HepG2 (cell line): Measurements from ENCODE around the gene ALMS1. TPM values are rescaled to one million over a fixed set of nuclear protein-coding genes. Genes with fewer than 3 reads are reported as not detected.

Experiments used
- ATM ChIP-seq: fragments of 450-650 bp; IDR thresholded peaks from 2 replicates; pipeline ENCODE4 v1.7.1; 2017; ENCODE audit warnings: mild to moderate bottlenecking, borderline replicate concordance
- ELF1 ChIP-seq: sonication (generic); formaldehyde crosslinking; IDR thresholded peaks from 2 replicates; pipeline ENCODE4 v1.4.0; 2020; ENCODE audit warnings: missing genetic modification reagents
- FOXA1 ChIP-seq, 2 experiments: fragments of 450-650 bp in 1 of 2; sonication (generic) in 1 of 2; formaldehyde crosslinking in 1 of 2; IDR thresholded peaks; 2 replicates each; pipeline versions ENCODE4 v1.4.0 to v1.6.1; 2016 to 2020; ENCODE audit warnings: missing genetic modification reagents in 1 of 2
- JDP2 ChIP-seq: sonication (generic); formaldehyde crosslinking; IDR thresholded peaks from 2 replicates; pipeline ENCODE4 v1.8.1; 2022; ENCODE audit warnings: missing genetic modification reagents, borderline replicate concordance
- MAZ ChIP-seq, 2 experiments: sonication (generic) in 1 of 2; formaldehyde crosslinking in 1 of 2; IDR thresholded peaks; 2 replicates each; pipeline versions ENCODE4 v1.5.0 to v1.6.1; 2012 to 2020; ENCODE audit warnings: low read depth in 2 of 2, mild to moderate bottlenecking in 2 of 2, borderline replicate concordance in 1 of 2, improper control_type of control experiment in 1 of 2, low read length in 1 of 2, missing genetic modification reagents in 1 of 2, moderate library complexity in 1 of 2
- MEIS2 ChIP-seq: sonication (generic); formaldehyde crosslinking; IDR thresholded peaks from 2 replicates; pipeline ENCODE4 v1.9.0; 2021; ENCODE audit warnings: mild to moderate bottlenecking, missing genetic modification reagents
- PHF20 ChIP-seq: sonication (generic); formaldehyde crosslinking; IDR thresholded peaks from 2 replicates; pipeline ENCODE4 v1.5.0; 2020; ENCODE audit warnings: mild to moderate bottlenecking, missing genetic modification reagents
- PHF21A ChIP-seq: sonication (generic); formaldehyde crosslinking; IDR thresholded peaks from 2 replicates; pipeline ENCODE4 v1.5.0; 2020; ENCODE audit warnings: mild to moderate bottlenecking, missing genetic modification reagents
- POLR2AphosphoS2 ChIP-seq: IDR thresholded peaks from 2 replicates; pipeline ENCODE4 v1.6.1; 2011; ENCODE audit warnings: low read depth, low read length, improper control_type of control experiment
- SP140L ChIP-seq: sonication (generic); formaldehyde crosslinking; IDR thresholded peaks from 2 replicates; pipeline ENCODE4 v1.4.0; 2020; ENCODE audit warnings: missing genetic modification reagents, borderline replicate concordance
- SRSF9 ChIP-seq: fragments of 200-400 bp; formaldehyde crosslinking; IDR thresholded peaks from 2 replicates; pipeline ENCODE4 v1.6.1; 2018; ENCODE audit warnings: borderline replicate concordance, mild to moderate bottlenecking, low read depth, low read length; ENCODE audit not compliant: insufficient read depth, poor library complexity, severe bottlenecking
- ZNF556 ChIP-seq: sonication (generic); formaldehyde crosslinking; IDR thresholded peaks from 2 replicates; pipeline ENCODE4 v1.4.0; 2020; ENCODE audit warnings: mild to moderate bottlenecking, missing genetic modification reagents, borderline replicate concordance
- polyA plus RNA-seq, 8 experiments: library from polyadenylated mRNA; depleted of rRNA in 3 of 8; stranded (reverse) in 7 of 8; unstranded in 1 of 8; fragments of >200 nt; fragmentation: Illumina TruSeq in 4 of 8; extraction: Trizol in 4 of 8; gene quantifications; 2 replicates each; pipeline versions ENCODE4 v1.2.1 to v1.2.3, GENCODE V29; 2011 to 2016; ENCODE audit warnings: low read depth in 4 of 8, missing spikeins in 1 of 8, mixed read lengths in 1 of 8; ENCODE audit not compliant: insufficient read depth in 1 of 8
- total RNA-seq, 5 experiments: library from RNA; depleted of rRNA; stranded (reverse); fragments of >200 nt; fragmentation: Illumina TruSeq; extraction: Trizol; gene quantifications; 2 replicates each; pipeline ENCODE4 v1.2.3, GENCODE V29; 2016; ENCODE audit warnings: low read depth in 1 of 5
- TF ChIP-seq, protein P1 (sequence below): sonication (generic); formaldehyde crosslinking; IDR thresholded peaks from 2 replicates; pipeline ENCODE4 v1.4.0; 2020; ENCODE audit warnings: missing genetic modification reagents
- TF ChIP-seq, protein P2 (sequence below): sonication (generic); formaldehyde crosslinking; IDR thresholded peaks from 2 replicates; pipeline ENCODE4 v1.9.0; 2021; ENCODE audit warnings: mild to moderate bottlenecking, missing genetic modification reagents
- TF ChIP-seq, protein P3 (sequence below): sonication (generic); formaldehyde crosslinking; IDR thresholded peaks from 2 replicates; pipeline ENCODE4 v1.5.0; 2020; ENCODE audit warnings: mild to moderate bottlenecking, missing genetic modification reagents, borderline replicate concordance
- TF ChIP-seq, protein P4 (sequence below): sonication (generic); formaldehyde crosslinking; conservative IDR thresholded peaks from 2 replicates; pipeline ENCODE4 v1.4.0; 2020; ENCODE audit warnings: missing genetic modification reagents

The ALMS1 gene
- total and polyA plus RNA-seq, 2 of the 13 experiments (the other 11 are each of a cell fraction or from before 2014, with no cell fraction given): 12.9 to 21.2 TPM

DNA sequence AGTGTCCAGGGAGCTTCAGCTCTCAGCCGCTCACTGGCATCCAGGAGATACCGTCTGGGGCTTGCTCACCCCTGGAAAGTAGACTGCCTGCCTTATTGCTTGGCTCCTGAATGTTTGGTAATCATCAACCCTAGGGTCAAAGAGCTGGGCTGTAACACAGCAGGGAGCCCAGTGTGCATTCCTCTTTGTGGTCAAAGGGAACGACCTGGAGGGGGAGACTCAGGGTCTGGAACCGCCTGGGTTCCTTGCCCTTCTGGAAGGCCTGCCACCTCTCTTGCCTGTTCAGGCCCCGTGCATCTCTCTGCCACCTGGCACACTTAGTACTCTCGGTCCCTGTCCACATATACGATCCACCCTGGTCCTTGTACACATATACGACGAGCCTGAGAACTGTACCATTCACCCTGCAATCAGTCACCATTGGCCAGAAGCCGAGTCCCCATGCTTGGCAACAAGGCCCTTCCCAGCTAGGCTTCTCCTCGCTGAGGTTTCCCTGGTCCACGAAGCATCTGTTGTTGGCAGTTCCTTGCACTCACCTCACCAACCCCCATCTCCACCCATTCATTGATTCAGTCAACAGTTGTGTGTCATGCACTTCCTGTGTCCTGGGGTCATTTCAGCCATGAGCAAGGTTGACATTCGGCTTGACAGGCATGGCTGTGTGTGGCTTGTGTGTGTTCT lies 256.8 kb downstream of the ALMS1 start, which contains the start of gene NAT8 (continued):
- TF ChIP-seq MEIS2 (CRISPR knock-in tag): peak; percentile 96
- no peak for TF ChIP-seq SRSF9
- TF ChIP-seq, protein P1, sequence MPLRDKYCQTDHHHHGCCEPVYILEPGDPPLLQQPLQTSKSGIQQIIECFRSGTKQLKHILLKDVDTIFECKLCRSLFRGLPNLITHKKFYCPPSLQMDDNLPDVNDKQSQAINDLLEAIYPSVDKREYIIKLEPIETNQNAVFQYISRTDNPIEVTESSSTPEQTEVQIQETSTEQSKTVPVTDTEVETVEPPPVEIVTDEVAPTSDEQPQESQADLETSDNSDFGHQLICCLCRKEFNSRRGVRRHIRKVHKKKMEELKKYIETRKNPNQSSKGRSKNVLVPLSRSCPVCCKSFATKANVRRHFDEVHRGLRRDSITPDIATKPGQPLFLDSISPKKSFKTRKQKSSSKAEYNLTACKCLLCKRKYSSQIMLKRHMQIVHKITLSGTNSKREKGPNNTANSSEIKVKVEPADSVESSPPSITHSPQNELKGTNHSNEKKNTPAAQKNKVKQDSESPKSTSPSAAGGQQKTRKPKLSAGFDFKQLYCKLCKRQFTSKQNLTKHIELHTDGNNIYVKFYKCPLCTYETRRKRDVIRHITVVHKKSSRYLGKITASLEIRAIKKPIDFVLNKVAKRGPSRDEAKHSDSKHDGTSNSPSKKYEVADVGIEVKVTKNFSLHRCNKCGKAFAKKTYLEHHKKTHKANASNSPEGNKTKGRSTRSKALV (CRISPR knock-in tag): no peak
- TF ChIP-seq ZNF556: peak; percentile 45; the same call in 1 of the 2 replicates
- TF ChIP-seq ELF1 (CRISPR knock-in tag): peak; percentile 80
- TF ChIP-seq, protein P2, sequence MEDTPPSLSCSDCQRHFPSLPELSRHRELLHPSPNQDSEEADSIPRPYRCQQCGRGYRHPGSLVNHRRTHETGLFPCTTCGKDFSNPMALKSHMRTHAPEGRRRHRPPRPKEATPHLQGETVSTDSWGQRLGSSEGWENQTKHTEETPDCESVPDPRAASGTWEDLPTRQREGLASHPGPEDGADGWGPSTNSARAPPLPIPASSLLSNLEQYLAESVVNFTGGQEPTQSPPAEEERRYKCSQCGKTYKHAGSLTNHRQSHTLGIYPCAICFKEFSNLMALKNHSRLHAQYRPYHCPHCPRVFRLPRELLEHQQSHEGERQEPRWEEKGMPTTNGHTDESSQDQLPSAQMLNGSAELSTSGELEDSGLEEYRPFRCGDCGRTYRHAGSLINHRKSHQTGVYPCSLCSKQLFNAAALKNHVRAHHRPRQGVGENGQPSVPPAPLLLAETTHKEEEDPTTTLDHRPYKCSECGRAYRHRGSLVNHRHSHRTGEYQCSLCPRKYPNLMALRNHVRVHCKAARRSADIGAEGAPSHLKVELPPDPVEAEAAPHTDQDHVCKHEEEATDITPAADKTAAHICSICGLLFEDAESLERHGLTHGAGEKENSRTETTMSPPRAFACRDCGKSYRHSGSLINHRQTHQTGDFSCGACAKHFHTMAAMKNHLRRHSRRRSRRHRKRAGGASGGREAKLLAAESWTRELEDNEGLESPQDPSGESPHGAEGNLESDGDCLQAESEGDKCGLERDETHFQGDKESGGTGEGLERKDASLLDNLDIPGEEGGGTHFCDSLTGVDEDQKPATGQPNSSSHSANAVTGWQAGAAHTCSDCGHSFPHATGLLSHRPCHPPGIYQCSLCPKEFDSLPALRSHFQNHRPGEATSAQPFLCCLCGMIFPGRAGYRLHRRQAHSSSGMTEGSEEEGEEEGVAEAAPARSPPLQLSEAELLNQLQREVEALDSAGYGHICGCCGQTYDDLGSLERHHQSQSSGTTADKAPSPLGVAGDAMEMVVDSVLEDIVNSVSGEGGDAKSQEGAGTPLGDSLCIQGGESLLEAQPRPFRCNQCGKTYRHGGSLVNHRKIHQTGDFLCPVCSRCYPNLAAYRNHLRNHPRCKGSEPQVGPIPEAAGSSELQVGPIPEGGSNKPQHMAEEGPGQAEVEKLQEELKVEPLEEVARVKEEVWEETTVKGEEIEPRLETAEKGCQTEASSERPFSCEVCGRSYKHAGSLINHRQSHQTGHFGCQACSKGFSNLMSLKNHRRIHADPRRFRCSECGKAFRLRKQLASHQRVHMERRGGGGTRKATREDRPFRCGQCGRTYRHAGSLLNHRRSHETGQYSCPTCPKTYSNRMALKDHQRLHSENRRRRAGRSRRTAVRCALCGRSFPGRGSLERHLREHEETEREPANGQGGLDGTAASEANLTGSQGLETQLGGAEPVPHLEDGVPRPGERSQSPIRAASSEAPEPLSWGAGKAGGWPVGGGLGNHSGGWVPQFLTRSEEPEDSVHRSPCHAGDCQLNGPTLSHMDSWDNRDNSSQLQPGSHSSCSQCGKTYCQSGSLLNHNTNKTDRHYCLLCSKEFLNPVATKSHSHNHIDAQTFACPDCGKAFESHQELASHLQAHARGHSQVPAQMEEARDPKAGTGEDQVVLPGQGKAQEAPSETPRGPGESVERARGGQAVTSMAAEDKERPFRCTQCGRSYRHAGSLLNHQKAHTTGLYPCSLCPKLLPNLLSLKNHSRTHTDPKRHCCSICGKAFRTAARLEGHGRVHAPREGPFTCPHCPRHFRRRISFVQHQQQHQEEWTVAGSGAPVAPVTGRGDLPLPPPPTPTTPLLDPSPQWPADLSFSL: peak; percentile 93
- TF ChIP-seq MAZ (IDR thresholded peaks at IDR 0.05; ENCODE audit: borderline replicate concordance, low read depth, low read length): no peak
- 0 out of 2 replicates have a peak, but pooled peaks have one; percentile 67 for TF ChIP-seq MAZ (CRISPR knock-in tag; IDR thresholded peaks at IDR 0.05; ENCODE audit: low read depth)
- no peak for TF ChIP-seq JDP2
- TF ChIP-seq, protein P3, sequence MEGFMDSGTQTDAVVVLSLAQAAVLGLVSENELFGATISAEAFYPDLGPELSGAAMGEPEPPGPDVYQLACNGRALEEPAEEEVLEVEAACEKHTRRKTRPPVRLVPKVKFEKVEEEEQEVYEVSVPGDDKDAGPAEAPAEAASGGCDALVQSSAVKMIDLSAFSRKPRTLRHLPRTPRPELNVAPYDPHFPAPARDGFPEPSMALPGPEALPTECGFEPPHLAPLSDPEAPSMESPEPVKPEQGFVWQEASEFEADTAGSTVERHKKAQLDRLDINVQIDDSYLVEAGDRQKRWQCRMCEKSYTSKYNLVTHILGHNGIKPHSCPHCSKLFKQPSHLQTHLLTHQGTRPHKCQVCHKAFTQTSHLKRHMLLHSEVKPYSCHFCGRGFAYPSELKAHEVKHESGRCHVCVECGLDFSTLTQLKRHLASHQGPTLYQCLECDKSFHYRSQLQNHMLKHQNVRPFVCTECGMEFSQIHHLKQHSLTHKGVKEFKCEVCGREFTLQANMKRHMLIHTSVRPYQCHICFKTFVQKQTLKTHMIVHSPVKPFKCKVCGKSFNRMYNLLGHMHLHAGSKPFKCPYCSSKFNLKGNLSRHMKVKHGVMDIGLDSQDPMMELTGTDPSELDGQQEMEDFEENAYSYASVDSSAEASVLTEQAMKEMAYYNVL (CRISPR knock-in tag): peak; percentile 55; the same call in 1 of the 2 replicates
- TF ChIP-seq PHF20: peak; percentile 50; the same call in 1 of the 2 replicates
- TF ChIP-seq ATM: no peak
- TF ChIP-seq PHF21A (CRISPR knock-in tag): no peak
- no peak for TF ChIP-seq FOXA1 (IDR thresholded peaks at IDR 0.05)
- TF ChIP-seq FOXA1 (CRISPR knock-in tag; IDR thresholded peaks at IDR 0.05): peak; percentile 82
- TF ChIP-seq, protein P4, sequence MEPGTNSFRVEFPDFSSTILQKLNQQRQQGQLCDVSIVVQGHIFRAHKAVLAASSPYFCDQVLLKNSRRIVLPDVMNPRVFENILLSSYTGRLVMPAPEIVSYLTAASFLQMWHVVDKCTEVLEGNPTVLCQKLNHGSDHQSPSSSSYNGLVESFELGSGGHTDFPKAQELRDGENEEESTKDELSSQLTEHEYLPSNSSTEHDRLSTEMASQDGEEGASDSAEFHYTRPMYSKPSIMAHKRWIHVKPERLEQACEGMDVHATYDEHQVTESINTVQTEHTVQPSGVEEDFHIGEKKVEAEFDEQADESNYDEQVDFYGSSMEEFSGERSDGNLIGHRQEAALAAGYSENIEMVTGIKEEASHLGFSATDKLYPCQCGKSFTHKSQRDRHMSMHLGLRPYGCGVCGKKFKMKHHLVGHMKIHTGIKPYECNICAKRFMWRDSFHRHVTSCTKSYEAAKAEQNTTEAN (CRISPR knock-in tag): peak; percentile 80; the same call in 1 of the 2 replicates
- no peak for TF ChIP-seq POLR2AphosphoS2
- no peak for TF ChIP-seq SP140L (CRISPR knock-in tag)
